Body of pancreas (tissue), 4 donors: ENCODE results near the gene ADK.

ENCODE experiments used
- CTCF ChIP-seq, 7 experiments: fragments of 450-650 bp in 4 of 7; fragments of 200-600 bp in 3 of 7; sonication (generic) in 3 of 7; IDR thresholded peaks; one replicate each; pipeline ENCODE4 v1.5.1; 2016 to 2019; ENCODE audit warnings: antibody characterized with exemption in 7 of 7
- POLR2A ChIP-seq, 3 donors: fragments of 450-650 bp; IDR thresholded peaks; one replicate each; pipeline ENCODE4 v1.6.1; 2016; ENCODE audit warnings: antibody characterized with exemption in 3 of 3, mild to moderate bottlenecking in 2 of 3

DNA sequence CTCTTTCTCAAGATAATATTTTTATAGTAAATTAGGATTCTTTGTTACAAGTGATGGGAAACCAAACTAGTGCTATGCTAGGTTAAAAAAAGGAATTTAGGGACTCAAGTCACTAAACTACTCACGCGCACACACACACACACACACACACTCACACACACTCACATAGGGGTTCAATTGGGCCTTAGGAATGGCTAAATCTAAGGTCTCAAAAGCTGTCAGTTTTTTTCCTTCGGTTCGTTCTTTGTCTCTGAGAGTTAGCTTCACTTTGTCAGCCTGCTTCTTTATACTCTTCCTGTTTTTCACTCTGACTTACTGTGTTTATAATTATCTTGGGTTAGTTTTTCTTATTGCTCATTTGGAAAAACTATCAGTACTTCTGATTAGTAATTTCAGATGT, 138.9 kb downstream of the ADK start:
- no peak for TF ChIP-seq POLR2A (IDR thresholded peaks at IDR 0.05)
- no peak for TF ChIP-seq CTCF (IDR thresholded peaks at IDR 0.05)
